Pulmonary artery endothelial cell (primary cell): Measurements from ENCODE around the gene SDHD. TPM values are rescaled to one million over a fixed set of nuclear protein-coding genes. Genes with fewer than 3 reads are reported as not detected.
A peak's percentile ranks its signal among the peaks of the same experiment; 100 is the strongest.
"Not testable (repeated sequence)": the region's sequence is repeated elsewhere in the genome, so short reads cannot be mapped to it uniquely, and the experiment has no call there.

Source experiments
- DNase-seq: peaks from one replicate; pipeline ENCODE4 v3.0.0-alpha.2; 2011; ENCODE audit warnings: low read depth, low spot score
- total RNA-seq: library from RNA; depleted of rRNA; stranded (reverse); fragments of >200 nt; gene quantifications from 2 replicates; pipeline ENCODE4 v1.2.3, GENCODE V29; 2014

SDHD gene
- 164 and 252 TPM in 2 replicates for total RNA-seq

DNA sequence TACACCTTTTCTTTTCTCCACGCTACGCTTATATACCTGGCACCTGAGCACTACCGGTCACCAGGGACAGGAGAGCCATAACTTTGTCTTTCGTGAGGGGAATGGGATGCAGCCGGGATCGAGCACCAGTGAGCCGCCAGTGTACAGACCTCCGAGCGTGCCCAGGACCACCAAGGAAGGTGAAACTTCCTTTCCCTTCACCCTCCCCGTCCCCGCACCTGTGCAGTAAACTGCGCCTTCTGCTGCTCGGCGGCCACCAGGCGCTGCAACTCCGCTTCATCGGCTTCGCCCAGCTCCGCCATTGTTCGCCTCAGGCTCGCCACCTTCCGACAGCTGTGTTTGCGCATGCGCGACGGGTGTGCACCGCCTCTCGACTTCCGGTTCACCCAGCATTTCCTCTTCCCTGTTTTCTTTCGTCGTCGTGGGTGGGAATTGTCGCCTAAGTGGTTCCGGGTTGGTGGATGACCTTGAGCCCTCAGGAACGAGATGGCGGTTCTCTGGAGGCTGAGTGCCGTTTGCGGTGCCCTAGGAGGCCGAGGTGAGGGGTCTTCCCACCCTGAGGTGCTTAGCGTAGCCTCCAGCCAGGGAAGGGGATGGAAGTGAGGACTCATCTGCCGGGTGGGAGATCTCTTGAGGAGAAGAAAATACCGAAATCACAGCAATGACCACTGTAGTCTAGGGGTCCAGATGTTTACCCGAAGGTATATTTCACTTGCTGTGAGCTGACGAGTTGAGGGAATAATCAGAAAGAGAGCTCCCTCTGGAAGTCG, at the start of gene SDHD, which contains the start of gene TIMM8B:
SDHD (plus strand) TSS at position 452 of the 770 bp plus-strand sequence; CDS start at position 487, 35 bp downstream.
TIMM8B (minus strand) TSS at position 335 of the 770 bp plus-strand sequence; CDS start at position 302, 33 bp downstream.
- peak; percentile 89 for DNase-seq

DNA sequence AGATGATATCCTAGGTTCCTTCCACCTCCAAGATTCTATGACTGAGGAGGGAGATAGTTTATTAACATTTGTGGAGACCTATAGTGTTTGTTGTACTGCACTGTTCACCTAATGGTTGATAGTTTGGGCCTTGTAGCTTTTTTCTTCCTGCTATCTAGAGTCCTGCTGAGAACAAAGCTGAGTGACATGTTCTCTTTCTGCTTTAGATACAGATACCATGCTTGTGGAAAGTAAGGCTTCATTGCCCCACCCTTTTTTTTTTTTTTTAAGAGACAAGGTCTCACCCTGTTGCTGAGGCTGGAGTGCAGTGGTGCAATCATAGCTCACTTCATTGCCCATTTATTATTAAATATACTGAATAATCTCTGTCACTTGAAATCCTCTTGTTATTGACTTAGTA, 49.1 kb upstream of the SDHD start:
- no peak for DNase-seq

DNA sequence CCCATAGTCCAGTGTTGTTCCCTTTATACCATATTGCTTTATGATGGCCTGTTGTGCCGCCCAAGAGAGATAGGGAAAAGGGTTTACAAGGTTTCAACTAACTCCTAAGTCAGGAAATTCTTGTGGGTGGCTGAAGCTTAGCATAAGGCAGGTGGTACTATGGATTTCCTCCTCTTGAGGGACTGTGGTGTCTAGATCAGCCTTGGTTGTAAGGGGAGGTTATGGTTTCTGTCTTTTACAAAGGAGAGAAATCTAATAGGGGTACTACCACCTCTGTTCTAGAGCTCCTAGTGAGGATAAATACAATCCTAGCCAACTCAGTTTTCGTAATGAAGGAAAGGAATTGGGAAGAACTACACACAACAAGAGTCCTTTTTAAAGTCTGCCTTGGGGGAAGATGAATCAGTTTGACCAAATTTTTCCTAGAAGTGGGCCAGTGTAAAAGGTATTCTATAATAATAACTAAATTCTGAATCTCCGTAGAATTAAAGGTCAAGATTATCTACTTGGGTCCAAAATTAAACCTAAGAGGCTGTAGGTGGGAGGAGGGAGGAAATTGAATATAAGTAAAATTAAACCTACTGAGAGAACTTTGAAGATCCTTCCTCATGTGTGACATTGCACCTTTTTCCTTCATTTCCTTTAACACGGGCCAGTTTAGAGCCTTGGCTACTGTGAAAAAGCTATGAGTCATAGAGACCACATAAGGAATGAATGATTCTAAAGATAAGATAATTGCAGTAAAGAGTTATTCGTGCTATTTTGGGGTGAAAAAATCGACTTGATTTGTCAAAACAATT, 44.3 kb upstream of the SDHD start:
- DNase-seq, result no peak

DNA sequence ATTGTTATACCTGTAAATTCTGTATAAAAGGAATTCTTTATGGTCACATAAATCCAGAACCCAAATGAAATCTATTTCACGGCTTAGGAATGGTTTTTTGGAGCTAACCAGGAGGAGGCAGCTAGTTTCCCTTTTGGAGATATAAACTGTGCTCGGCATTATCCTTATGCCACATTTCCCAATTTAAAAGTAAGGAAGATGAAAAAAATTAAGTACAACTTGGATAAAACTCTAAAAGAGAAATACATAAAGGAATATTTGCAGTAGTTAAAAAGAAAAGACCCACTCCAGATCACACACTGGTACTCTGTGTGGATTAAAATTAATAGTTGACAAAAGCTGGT, 43.7 kb upstream of the SDHD start:
- no peak for DNase-seq

DNA sequence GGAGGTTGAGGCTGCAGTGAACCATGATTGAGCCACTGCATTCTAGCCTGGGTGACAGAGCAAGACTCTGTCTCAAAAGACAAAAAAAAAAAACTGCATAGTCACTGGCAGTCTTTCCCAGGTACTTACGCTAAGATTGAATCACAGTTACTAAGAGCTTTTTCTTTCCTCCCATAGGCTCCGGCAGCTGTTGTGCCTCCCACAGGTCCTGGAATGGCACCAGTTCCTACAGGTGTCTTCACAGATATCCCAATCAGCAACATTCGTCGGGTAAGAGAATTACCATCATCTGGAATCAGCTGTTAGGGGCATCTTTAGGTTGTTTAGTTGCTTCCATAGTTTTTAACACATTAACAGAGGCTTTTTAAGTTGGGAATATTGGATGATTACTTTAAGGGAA, 41.7 kb upstream of the SDHD start:
- no peak for DNase-seq

DNA sequence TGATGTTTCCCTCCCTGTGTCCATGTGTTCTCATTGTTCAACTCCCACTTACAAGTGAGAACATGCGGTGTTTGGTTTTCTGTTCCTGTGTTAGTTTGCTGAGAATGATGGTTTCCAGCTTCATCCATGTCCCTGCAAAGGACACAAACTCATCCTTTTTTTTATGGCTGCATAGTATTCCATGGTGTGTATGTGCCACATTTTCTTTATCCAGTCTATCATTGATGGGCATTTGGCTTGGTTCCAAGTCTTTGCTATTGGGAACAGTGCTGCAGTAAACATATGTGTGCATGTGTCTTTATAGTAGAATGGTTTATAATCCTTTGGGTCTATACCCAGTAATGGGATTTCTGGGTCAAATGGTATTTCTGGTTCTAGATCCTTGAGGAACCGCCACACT, 40.0 kb upstream of the SDHD start:
- DNase-seq, result not testable (repeated sequence)

DNA sequence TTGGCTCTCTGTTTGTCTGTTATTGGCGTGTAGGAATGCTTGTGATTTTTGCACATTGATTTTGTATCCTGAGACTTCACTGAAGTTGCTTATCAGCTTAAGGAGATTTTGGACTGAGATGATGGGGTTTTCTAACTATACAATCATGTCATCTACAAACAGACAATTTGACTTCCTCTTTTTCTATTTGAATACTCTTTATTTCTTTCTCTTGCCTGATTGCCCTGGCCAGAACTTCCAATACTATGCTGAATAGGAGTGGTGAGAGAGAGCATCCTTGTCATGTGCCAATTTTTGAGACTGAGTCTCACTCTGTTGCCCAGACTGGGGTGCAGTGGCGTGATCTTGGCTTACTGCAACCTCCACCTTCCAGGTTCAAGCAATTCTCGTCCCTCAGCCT, 38.4 kb upstream of the SDHD start:
- not testable (repeated sequence) for DNase-seq

DNA sequence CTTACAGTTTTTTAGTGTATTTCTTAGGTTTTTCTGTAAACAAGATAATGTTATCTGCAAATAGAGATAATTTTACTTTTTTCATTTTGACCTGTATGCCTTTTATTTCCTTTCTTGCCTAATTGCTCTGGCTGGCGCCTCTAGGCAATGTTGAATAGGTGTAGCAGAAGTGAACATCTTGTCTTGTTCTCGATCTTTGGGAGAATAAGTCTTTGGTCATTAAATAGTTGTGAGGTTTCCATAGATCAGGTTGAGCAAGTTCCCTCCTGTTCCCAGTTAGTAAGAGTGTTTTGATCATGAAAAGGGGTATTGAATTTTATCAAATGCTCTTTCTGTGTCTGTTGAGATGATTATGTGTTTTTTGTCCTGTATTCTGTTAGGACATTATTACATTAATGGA, 36.9 kb upstream of the SDHD start:
- DNase-seq, result no peak

DNA sequence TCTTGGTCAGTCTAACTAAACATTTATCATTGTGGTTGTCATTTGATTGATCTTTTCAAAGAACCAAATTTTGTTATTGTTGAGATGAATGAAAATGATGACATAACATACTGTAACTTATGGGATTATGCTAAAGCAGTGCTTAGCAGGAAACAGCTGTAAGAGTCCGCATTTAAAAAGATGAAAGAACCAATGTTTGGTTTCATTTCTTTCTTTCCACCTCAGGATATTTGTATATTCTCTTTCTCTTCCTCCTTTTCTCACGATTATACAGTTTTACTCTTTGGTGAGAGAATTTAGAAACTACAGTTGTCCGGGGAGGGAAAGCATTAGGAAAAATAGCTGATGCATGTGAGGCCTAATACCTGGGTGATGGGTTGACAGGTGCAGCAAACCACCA, 36.0 kb upstream of the SDHD start:
- no peak for DNase-seq

DNA sequence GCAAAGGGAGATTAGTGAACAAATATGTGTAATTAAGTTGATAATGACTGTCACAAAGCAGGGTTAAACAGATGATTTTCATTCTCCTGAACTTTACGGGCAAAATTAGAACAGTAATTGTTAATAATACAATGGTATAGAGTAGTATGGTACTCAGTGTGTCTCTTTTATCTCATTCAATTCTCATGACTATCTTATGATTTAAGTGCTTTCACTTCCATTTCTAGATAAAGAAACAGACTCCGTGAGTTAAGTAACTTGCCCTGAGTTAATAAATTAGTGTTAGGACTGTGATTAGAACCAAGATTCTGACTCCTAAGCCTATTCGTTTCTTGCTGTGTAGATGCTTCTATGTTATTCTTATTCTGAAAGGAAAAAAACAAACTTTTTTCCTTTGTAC, 34.9 kb upstream of the SDHD start:
- no peak for DNase-seq

DNA sequence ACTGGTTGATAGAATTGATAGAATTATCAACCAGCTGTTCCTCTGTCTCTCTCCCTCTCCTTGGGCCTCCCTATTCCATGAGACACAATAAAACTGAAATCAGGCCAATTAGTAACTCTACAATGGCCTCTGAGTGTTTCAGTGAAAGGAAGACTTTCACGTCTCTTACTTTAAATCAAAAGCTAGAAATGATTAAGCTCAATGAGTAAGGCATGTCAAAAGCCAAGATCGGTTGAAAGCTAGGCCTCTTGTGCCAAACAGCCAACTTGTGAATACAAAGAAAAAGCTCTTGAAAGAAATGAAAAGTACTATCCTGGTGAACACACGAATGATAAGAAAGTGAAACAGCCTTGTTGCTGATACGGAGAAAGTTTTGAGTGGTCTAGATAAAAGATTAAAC, 29.5 kb upstream of the SDHD start:
- no peak for DNase-seq

DNA sequence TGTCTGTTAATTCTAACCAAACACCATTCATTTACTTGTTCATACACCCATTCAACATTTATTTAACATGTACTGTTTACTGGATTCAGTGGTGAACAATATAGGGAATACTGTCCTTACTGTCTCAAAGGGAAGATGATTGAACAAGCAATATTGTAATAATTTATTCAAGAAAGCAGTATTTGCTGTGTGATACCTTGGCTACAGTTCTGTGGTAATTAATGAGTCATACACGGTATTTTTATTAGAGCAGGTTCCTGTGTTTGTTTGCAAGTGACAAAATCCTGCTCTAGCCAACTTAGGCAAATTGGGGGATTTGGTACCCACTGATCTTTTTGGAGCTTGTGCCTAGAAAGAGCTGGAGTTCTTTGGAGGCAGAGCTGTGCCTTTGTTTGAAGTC, 28.6 kb upstream of the SDHD start:
- DNase-seq, result no peak

DNA sequence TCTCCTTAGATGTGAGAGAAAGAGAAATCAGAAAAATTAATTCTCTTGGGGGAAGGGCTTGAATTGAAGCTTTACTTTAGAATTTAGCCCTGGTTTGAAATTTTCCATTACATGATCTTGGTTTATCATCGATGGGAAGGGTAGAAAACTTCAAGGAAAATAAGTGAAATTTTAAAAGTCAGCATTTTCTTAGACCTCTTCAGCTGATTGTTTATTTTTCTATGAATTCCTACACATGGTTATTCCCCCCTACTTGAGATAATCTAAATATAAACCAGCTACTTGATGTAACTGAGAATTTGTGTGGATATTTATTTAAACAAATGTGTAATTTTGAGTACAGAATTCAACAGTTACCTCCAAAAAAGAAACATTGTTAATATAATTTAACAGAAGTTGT, 23.8 kb upstream of the SDHD start:
- no peak for DNase-seq

DNA sequence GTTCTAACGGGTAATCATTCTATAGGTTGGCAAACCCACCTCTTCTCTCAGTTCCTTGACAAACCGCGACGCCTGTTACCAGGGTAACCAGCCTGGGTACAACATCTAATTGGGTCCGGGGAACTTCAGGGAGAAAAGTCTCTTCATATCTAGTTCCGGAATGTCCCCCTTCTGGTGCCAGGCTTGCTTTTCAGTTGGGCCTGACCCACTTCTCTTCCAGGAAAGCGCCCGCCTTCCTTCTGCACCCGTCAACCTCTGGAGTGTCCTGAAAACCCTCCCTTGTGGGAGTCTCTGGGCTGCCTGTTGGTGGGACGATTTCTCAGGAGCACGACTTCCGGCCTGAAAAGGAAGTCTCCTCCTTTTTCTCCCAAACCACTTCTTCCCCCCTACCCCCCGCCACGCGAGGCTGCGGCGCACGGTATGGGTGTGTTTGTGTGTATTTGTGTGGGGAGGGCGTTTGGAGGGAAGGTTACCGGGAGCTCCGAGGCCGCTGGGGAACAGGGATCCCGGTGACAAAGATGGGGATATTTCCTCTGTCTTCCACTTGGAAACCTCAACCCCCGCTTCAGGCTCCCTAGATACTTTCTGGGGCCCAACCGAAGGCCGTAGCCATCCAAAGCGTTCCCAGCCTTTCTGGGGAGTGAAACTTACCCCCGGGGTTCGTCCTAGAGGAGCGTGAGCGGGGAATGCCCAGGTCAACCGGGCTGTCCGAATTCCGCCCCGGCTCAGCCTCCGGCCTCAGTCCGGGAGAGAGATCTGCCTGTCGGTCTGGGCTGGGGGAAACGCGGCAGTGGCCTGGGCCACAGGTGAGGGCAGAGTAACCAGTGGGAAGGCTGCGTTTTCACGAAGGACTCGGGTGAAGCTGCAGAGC, 12.5 kb upstream of the SDHD start, which contains the start of the genes NKAPD1 and PIH1D2:
NKAPD1 (plus strand) TSS at position 359 of the 871 bp plus-strand sequence. CDS start 1,276 bp downstream, outside the sequence.
PIH1D2 (minus strand) TSS at position 77 of the 871 bp plus-strand sequence. CDS start 843 bp downstream, outside the sequence.
- DNase-seq, result peak; percentile 66

DNA sequence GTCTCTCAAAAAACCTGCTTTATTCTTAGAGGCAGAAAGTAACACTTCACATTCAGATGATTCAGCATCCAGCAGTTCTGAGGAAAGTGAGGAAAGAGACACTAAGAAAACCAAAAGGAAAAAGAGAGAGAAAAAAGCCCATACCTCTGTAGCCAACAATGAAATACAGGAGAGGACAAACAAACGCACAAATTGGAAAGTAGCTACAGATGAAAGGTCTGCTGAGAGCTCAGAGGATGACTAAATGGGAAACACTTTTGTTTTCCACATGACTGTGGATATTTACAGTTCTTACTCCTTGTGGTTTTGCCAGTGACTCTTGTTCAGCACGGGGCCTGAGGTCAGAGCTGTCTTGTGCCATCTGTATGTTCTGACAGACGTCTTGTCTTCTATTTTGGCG, 3.9 kb upstream of the SDHD start:
- no peak for DNase-seq

DNA sequence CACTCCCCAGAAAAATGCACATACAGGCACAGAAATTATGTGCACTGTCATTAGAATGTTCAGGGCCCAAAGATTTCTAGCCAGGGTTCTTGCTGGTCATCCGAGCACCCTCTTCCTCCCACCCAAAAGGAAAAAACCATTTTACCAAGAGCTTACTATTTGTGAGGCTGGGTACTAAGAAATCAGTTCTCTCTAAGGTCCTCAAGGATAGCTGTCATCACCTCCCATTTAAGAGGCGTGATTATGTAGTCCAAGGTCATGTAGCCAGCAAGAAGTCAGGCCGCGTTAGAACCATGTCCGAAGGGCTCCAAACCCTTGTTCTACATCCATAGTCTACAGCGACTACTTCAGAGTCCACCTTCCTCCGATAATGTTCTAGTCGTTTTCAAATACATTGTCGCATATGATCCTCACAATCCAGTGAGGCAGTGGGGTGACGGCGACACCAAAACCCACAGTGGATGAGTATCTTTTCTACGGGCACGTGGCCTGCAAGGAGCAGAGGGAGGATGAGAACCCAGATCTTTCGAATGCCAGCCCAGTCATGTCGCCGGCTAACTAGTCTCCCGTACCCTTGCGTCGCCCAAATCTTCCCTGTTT, 751 bp upstream of the SDHD start:
- no peak for DNase-seq

DNA sequence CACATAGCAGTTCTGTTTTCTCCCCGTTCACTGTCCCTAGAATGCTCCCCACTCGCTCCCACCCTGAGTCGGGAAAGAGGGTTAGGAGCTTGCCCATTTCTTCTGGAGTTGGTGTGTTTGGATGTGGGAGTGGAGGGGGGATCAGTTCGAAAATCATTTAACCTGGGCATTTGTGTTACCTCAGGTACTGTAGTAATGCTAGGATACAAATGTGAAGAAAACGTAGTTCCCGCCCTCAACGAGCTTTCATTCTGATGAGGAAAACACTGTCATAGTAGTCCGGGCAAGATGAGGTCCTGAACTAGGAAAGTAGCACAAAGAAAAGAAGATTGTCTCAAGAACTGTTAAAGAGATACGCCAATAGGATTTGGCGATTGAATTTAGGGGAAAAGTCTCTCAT, 539 bp downstream of the SDHD start:
- no peak for DNase-seq

DNA sequence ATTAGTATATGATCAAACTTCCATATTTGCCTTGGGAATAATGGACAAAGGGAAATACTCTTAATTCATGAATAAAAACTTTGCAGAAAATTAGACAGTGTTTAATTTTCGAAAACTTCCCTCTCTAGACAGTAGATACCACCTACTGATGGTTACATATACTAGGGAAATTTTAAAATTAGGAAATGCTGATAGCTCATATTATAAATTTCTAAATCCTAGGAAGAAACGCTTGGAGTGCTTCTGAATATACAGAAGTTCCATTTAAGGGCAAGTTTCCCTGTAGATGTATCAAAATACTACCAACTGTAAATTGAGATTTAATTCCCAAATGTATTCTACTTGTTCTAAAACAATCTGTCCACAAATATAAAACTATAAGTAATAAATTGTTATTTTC, 8.6 kb downstream of the SDHD start:
- DNase-seq, result not testable (repeated sequence)

DNA sequence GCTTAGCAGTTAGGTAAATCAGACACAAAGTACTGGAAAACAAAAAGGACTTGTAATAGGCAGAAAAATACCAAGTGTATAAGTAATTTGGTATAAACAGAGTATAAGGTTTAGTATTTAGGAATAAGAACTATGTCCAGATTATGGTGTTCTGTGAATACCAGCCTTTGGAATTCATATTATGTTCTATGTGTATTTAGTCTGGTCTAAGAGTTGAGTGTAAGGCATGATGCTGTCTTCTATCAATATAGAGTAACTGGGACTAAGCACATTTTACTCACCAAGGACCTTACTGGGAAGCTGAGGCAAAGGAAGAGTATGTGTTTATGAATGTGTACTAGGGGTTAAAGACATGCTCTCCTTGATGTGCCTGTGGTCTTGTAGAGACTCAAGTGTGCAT, 9.5 kb downstream of the SDHD start:
- DNase-seq, result no peak

DNA sequence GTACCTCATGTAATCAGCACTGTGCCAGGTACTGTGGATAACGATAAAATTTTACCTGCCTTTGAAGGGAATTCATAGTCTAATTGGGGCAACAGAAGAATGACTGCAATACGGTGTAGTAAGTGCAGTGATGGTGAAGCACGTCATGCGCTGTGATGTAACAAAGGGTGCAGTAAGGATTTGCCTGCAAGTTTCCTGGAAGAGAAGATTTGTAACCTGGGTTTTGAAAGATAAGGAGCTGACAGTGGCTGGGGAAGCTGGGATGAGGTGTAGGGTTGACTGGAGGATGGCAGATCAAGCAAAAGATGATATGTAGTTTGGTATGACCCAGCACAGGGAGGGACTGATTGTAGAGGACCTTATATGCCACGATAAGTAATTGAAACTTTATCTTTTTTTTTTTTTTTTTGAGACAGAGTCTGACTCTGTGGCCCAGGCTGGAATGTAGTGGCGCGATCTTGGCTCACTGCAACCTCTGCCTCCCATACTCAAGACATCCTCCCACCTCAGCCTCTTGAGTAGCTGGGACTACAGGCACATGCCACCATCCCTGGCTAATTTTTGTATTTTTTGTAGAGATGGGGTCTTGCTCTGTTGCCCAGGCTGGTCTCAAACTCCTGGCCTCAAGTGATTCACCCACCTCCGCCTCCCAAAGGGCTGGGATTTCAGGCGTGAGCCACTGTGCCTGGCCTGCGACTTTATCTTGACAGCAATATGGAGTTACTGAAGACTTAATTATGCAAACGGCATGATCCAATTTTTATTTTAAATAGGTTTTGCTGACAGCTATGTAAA, 11.3 kb downstream of the SDHD start:
- DNase-seq, result no peak
